Measurements from ENCODE around the gene TMED9. TPM values are rescaled to one million over a fixed set of nuclear protein-coding genes. Genes with fewer than 3 reads are reported as not detected.

TMED9 gene
- total RNA-seq, 1 donor, result 90.7 TPM

GRCh38 chr5:177608243-177609075 lies 16.5 kb downstream of the TMED9 start:
- DNase-seq (ENCODE audit: low read depth), result no peak
- TF ChIP-seq CTCF (IDR thresholded peaks at IDR 0.05; ENCODE audit: insufficient read depth, low read length), result no peak
- H3K4me3 ChIP-seq (ENCODE audit: low read depth, low read length), result no peak overlapping the region

DNA sequence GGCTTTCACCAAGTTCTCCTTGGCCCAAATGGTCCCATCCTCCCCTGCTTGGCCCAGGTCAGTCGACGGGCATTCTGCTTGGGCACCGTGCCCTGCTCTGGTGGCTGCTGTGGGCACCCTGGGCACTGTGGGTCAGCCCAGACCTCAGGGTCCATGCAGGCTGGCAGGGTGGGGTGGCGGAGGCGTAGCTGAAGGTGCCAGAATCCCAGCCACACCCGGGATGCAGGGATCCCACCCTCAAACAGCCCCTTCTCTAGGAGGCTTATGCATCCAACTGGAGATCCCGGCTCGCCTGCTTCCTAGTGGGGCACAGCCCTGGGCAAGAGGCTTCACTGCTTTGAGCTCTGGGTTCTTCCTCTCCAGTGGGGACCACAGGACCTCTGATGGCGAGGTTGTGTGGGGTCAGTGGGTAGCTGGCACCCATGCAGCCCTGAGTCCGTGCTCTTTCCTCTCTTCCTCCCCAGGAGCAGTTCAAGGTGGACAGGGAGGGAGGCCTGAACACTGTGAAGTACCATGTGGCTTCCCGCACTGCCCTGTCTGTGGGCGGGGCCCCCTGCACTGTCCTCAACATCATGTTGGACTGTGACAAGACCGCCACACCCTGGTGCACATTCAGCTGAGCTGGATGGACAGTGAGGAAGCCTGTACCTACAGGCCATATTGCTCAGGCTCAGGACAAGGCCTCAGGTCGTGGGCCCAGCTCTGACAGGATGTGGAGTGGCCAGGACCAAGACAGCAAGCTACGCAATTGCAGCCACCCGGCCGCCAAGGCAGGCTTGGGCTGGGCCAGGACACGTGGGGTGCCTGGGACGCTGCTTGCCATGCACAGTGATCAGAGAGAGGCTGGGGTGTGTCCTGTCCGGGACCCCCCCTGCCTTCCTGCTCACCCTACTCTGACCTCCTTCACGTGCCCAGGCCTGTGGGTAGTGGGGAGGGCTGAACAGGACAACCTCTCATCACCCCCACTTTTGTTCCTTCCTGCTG lies 17.4 kb downstream of the TMED9 start:
- H3K4me3 ChIP-seq (ENCODE audit: low read depth, low read length), result no peak overlapping the region
- no peak for TF ChIP-seq CTCF (IDR thresholded peaks at IDR 0.05; ENCODE audit: insufficient read depth, low read length)
- DNase-seq (ENCODE audit: low read depth), result no peak

- H3K4me3 ChIP-seq (ENCODE audit: low read depth, low read length), result no peak overlapping the region
- DNase-seq (ENCODE audit: low read depth), result no peak
- no peak for TF ChIP-seq CTCF (IDR thresholded peaks at IDR 0.05; ENCODE audit: insufficient read depth, low read length)
Observed at GRCh38 chr5:177610131-177610769, 18.2 kb downstream of the TMED9 start.

- no peak for DNase-seq (ENCODE audit: low read depth)
- no peak overlapping the region for H3K4me3 ChIP-seq (ENCODE audit: low read depth, low read length)
- no peak for TF ChIP-seq CTCF (IDR thresholded peaks at IDR 0.05; ENCODE audit: insufficient read depth, low read length)
Observed at GRCh38 chr5:177610770-177611445, 18.9 kb downstream of the TMED9 start.

GRCh38 chr5:177611446-177612214 lies 19.6 kb downstream of the TMED9 start:
- DNase-seq (ENCODE audit: low read depth), result no peak
- H3K4me3 ChIP-seq (ENCODE audit: low read depth, low read length), result no peak overlapping the region
- TF ChIP-seq CTCF (IDR thresholded peaks at IDR 0.05; ENCODE audit: insufficient read depth, low read length), result no peak

Measured in fibroblast of the aortic adventitia (primary cell).